Testis (tissue), 2 donors: ENCODE measurements around the gene RTN4RL2.

Experiments used
- POLR2A ChIP-seq: fragments of 450-650 bp; IDR thresholded peaks from one replicate; pipeline ENCODE4 v1.6.1; 2017; ENCODE audit warnings: antibody characterized with exemption, mild to moderate bottlenecking, moderate library complexity
- TF ChIP-seq, protein P1 (sequence below), 3 experiments: fragments of 450-650 bp in 2 of 3; fragments of 200-600 bp in 1 of 3; sonication (generic) in 1 of 3; IDR thresholded peaks; one replicate each; pipeline ENCODE4 v1.5.1; 2016 to 2019; ENCODE audit warnings: antibody characterized with exemption in 3 of 3, mild to moderate bottlenecking in 2 of 3, moderate library complexity in 1 of 3

DNA sequence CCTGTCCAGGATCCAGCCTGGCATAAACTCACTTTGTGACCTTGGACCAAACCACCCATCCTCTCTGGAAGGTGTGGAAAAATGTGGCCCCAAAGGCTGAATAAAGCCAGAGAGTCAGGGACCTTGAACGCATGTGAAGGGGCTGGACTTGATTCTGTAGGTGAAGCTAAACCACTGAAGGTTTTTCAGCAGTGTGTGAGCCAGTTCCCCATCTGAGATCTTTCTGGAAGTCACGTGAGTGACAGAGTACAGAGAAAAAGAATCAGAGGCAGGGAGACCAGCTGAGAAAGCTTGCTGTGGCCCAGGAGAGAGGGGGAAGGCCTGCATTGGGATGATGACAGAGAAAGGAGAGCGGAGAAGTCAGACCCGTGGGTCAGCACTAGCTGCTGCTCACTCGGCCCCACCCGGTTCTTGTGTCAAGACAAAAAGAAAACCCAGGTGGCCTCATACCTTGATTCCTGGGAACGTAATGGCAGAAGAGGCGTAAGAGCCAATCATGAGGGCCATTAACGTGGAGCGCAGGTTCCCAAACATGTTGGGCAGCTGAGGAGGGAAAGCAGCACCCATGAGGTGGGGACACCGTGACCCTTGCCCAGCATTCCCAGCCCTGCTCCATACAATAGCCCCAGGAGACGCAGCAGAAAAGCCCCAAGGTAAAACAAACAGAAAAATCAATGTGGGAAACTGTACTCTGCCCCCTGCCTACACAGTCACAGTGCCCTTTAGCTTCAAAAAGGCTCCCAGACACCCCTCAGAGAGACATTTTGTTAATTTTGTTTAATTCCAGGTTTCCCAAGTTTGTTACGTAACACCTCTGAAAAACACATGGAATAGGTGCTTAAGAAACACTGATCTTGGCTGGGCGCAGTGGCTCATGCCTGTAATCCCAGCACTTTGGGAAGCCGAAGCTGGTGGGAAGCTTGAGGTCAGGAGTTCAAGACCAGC, 37.2 kb downstream of the RTN4RL2 start:
- TF ChIP-seq POLR2A: no peak
- TF ChIP-seq, protein P1, sequence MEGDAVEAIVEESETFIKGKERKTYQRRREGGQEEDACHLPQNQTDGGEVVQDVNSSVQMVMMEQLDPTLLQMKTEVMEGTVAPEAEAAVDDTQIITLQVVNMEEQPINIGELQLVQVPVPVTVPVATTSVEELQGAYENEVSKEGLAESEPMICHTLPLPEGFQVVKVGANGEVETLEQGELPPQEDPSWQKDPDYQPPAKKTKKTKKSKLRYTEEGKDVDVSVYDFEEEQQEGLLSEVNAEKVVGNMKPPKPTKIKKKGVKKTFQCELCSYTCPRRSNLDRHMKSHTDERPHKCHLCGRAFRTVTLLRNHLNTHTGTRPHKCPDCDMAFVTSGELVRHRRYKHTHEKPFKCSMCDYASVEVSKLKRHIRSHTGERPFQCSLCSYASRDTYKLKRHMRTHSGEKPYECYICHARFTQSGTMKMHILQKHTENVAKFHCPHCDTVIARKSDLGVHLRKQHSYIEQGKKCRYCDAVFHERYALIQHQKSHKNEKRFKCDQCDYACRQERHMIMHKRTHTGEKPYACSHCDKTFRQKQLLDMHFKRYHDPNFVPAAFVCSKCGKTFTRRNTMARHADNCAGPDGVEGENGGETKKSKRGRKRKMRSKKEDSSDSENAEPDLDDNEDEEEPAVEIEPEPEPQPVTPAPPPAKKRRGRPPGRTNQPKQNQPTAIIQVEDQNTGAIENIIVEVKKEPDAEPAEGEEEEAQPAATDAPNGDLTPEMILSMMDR (IDR thresholded peaks at IDR 0.05): no peak
